HepG2 (cell line): ENCODE measurements around the gene ATAD3C. TPM values are rescaled to one million over a fixed set of nuclear protein-coding genes. Genes with fewer than 3 reads are reported as not detected.
A peak's percentile ranks its signal among the peaks of the same experiment; 100 is the strongest.

ENCODE experiments used
- AKAP8 ChIP-seq: sonication (generic); formaldehyde crosslinking; IDR thresholded peaks from 2 replicates; pipeline ENCODE4 v1.5.1; 2020; ENCODE audit warnings: mild to moderate bottlenecking, missing genetic modification reagents
- EEA1 ChIP-seq: sonication (generic); formaldehyde crosslinking; IDR thresholded peaks from 2 replicates; pipeline ENCODE4 v1.5.1; 2020; ENCODE audit warnings: mild to moderate bottlenecking, missing genetic modification reagents, borderline replicate concordance
- EHMT2 ChIP-seq: fragments of 200-600 bp; sonication (generic); IDR thresholded peaks from 2 replicates; pipeline ENCODE4 v1.7.0; 2017; ENCODE audit warnings: antibody characterized with exemption, low read depth, low read length, borderline replicate concordance
- HCFC1 ChIP-seq: fragments of 150-350 bp; IDR thresholded peaks from 2 replicates; pipeline ENCODE4 v1.6.1; 2014; ENCODE audit warnings: low read depth, low read length
- KDM3A ChIP-seq: IDR thresholded peaks from 2 replicates; pipeline ENCODE4 v1.6.1; 2018; ENCODE audit warnings: low read depth, missing compliant biosample characterization
- MXI1 ChIP-seq: IDR thresholded peaks from 3 replicates; pipeline ENCODE4 v1.6.1; 2012; ENCODE audit warnings: low read depth, low read length, inconsistent platforms, borderline replicate concordance
- NBN ChIP-seq: fragments of 450-650 bp; conservative IDR thresholded peaks from 2 replicates; pipeline ENCODE4 v1.6.1; 2017
- NFE2L1 ChIP-seq: sonication (generic); formaldehyde crosslinking; IDR thresholded peaks from 2 replicates; pipeline ENCODE4 v1.4.0; 2020; ENCODE audit warnings: missing genetic modification reagents, mild to moderate bottlenecking, borderline replicate concordance
- PHF5A ChIP-seq: IDR thresholded peaks from one replicate; pipeline ENCODE4 v1.6.1; 2018; ENCODE audit warnings: low read depth, missing genetic modification reagents; ENCODE audit not compliant: unreplicated experiment
- POLR2A ChIP-seq, 2 experiments: IDR thresholded peaks; 2 replicates each; pipeline ENCODE4 v1.6.1; 2011; ENCODE audit warnings: low read depth in 2 of 2, low read length in 2 of 2, mild to moderate bottlenecking in 1 of 2, moderate library complexity in 1 of 2; ENCODE audit not compliant: insufficient read depth in 1 of 2
- SMAD1 ChIP-seq: sonication (generic); formaldehyde crosslinking; IDR thresholded peaks from 2 replicates; pipeline ENCODE4 v1.4.0; 2020; ENCODE audit warnings: missing genetic modification reagents, low read depth, mild to moderate bottlenecking, borderline replicate concordance
- TGIF2 ChIP-seq: IDR thresholded peaks from 2 replicates; pipeline ENCODE4 v1.6.1; 2016; ENCODE audit warnings: control low read depth, missing compliant biosample characterization
- YEATS2 ChIP-seq: sonication (generic); formaldehyde crosslinking; IDR thresholded peaks from 2 replicates; pipeline ENCODE4 v1.4.0; 2020; ENCODE audit warnings: missing genetic modification reagents, borderline replicate concordance
- ZBTB7A ChIP-seq: sonication (generic); formaldehyde crosslinking; IDR thresholded peaks from 2 replicates; pipeline ENCODE4 v1.8.0; 2022; ENCODE audit warnings: mild to moderate bottlenecking, missing genetic modification reagents
- ZNF17 ChIP-seq: sonication (generic); formaldehyde crosslinking; IDR thresholded peaks from 2 replicates; pipeline ENCODE4 v1.5.0; 2020; ENCODE audit warnings: mild to moderate bottlenecking, missing genetic modification reagents
- ZNF605 ChIP-seq: sonication (generic); formaldehyde crosslinking; IDR thresholded peaks from 2 replicates; pipeline ENCODE4 v1.8.0; 2022; ENCODE audit warnings: mild to moderate bottlenecking, missing genetic modification reagents
- ZNF83 ChIP-seq: sonication (generic); formaldehyde crosslinking; IDR thresholded peaks from 2 replicates; pipeline ENCODE4 v1.4.0; 2020; ENCODE audit warnings: missing genetic modification reagents, mild to moderate bottlenecking, borderline replicate concordance
- polyA plus RNA-seq, 8 experiments: library from polyadenylated mRNA; depleted of rRNA in 3 of 8; stranded (reverse) in 7 of 8; unstranded in 1 of 8; fragments of >200 nt; fragmentation: Illumina TruSeq in 4 of 8; extraction: Trizol in 4 of 8; gene quantifications; 2 replicates each; pipeline versions ENCODE4 v1.2.1 to v1.2.3, GENCODE V29; 2011 to 2016; ENCODE audit warnings: low read depth in 4 of 8, missing spikeins in 1 of 8, mixed read lengths in 1 of 8; ENCODE audit not compliant: insufficient read depth in 1 of 8
- total RNA-seq, 5 experiments: library from RNA; depleted of rRNA; stranded (reverse); fragments of >200 nt; fragmentation: Illumina TruSeq; extraction: Trizol; gene quantifications; 2 replicates each; pipeline ENCODE4 v1.2.3, GENCODE V29; 2016; ENCODE audit warnings: low read depth in 1 of 5
- TF ChIP-seq, protein P1 (sequence below): sonication (generic); formaldehyde crosslinking; IDR thresholded peaks from 2 replicates; pipeline ENCODE4 v1.4.0; 2020; ENCODE audit warnings: missing genetic modification reagents
- TF ChIP-seq, protein P2 (sequence below): sonication (generic); formaldehyde crosslinking; IDR thresholded peaks from 2 replicates; pipeline ENCODE4 v1.8.1; 2023; ENCODE audit warnings: missing genetic modification reagents, inconsistent platforms, borderline replicate concordance
- TF ChIP-seq, protein P3 (sequence below): sonication (generic); formaldehyde crosslinking; IDR thresholded peaks from 2 replicates; pipeline ENCODE4 v1.4.0; 2020; ENCODE audit warnings: missing genetic modification reagents
- TF ChIP-seq, protein P4 (sequence below): sonication (generic); formaldehyde crosslinking; IDR thresholded peaks from 2 replicates; pipeline ENCODE4 v1.4.0; 2020; ENCODE audit warnings: missing genetic modification reagents, mild to moderate bottlenecking, borderline replicate concordance
- TF ChIP-seq, protein P5 (sequence below): IDR thresholded peaks from 2 replicates; pipeline ENCODE4 v1.6.1; 2016; ENCODE audit warnings: missing compliant biosample characterization, missing genetic modification reagents, borderline replicate concordance
- TF ChIP-seq, protein P6 (sequence below): sonication (generic); formaldehyde crosslinking; IDR thresholded peaks from 2 replicates; pipeline ENCODE4 v1.8.1; 2023; ENCODE audit warnings: missing genetic modification reagents, mild to moderate bottlenecking, borderline replicate concordance

Gene ATAD3C
- total and polyA plus RNA-seq, 2 of the 13 experiments (the other 11 are each of a cell fraction or from before 2014, with no cell fraction given), result 2.4 to 3.2 TPM

DNA sequence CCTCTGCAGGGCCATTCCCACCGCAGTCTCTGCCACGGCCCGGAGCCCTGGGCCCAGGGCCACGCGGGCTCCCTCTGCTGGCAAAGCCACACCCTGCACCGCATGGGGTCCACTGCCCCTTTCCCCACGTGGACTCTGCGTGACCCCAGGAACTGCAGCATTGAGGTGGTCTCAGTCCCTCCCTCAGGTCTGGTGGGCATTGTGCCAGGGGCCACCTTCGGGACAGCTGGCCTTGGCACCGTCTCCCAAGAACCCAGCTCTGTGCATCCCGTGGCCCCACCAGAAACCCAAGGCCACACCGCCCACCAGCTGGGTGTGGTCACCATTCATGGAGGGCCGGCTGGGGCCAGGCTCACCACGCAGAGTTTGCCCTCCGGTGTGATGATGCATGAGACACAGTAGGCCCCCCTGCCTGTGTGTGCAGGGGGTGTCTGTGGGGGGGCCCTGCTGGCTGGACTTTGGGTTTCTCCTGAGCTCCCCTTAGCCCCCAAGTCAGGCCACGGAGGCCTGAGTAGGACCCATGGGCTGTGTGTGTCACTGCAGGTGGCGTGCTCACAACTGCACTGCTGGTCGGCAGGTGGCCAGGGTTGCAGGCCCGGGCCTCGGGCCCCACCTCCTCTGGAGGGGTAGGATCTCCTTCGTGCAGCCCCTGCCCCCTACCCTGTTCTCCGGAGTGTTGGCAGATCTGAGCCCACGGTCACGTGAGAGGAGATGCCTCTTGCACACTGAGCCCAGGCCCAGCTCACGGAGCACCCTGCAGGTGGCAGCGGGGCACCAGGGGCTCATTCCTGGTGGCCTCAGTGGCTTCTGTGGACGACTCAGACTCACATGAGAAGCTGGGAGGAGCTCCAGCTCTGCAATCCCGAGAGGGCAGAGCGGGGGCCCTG, 8.2 kb upstream of the ATAD3C start (continued):
- TF ChIP-seq, protein P1, sequence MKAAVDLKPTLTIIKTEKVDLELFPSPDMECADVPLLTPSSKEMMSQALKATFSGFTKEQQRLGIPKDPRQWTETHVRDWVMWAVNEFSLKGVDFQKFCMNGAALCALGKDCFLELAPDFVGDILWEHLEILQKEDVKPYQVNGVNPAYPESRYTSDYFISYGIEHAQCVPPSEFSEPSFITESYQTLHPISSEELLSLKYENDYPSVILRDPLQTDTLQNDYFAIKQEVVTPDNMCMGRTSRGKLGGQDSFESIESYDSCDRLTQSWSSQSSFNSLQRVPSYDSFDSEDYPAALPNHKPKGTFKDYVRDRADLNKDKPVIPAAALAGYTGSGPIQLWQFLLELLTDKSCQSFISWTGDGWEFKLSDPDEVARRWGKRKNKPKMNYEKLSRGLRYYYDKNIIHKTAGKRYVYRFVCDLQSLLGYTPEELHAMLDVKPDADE (CRISPR knock-in tag), result no peak
- TF ChIP-seq, protein P2, sequence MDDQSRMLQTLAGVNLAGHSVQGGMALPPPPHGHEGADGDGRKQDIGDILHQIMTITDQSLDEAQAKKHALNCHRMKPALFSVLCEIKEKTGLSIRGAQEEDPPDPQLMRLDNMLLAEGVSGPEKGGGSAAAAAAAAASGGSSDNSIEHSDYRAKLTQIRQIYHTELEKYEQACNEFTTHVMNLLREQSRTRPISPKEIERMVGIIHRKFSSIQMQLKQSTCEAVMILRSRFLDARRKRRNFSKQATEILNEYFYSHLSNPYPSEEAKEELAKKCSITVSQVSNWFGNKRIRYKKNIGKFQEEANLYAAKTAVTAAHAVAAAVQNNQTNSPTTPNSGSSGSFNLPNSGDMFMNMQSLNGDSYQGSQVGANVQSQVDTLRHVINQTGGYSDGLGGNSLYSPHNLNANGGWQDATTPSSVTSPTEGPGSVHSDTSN (CRISPR knock-in tag), result no peak
- TF ChIP-seq ZNF83 (CRISPR knock-in tag) (no peak), KDM3A (CRISPR knock-in tag) (peak; percentile 61; the same call in 1 of the 2 replicates), ZBTB7A (CRISPR knock-in tag) (peak; percentile 86), POLR2A (IDR thresholded peaks at IDR 0.05; ENCODE audit: insufficient read depth in 1 of 2, low read depth in 2 of 2, low read length in 2 of 2) (no peak), EHMT2 (no peak), NFE2L1 (0 out of 2 replicates have a peak, but pooled peaks have one; percentile 54), MXI1 (peak; percentile 72; the same call in 1 of the 3 replicates), ZNF605 (no peak), PHF5A (CRISPR knock-in tag) (no peak), HCFC1 (no peak), EEA1 (no peak), NBN (no peak), YEATS2 (CRISPR knock-in tag) (no peak), SMAD1 (CRISPR knock-in tag) (peak; percentile 88; the same call in 1 of the 2 replicates), ZNF17 (CRISPR knock-in tag) (no peak), TGIF2 (CRISPR knock-in tag) (no peak), AKAP8 (peak; percentile 99)
- TF ChIP-seq, protein P3, sequence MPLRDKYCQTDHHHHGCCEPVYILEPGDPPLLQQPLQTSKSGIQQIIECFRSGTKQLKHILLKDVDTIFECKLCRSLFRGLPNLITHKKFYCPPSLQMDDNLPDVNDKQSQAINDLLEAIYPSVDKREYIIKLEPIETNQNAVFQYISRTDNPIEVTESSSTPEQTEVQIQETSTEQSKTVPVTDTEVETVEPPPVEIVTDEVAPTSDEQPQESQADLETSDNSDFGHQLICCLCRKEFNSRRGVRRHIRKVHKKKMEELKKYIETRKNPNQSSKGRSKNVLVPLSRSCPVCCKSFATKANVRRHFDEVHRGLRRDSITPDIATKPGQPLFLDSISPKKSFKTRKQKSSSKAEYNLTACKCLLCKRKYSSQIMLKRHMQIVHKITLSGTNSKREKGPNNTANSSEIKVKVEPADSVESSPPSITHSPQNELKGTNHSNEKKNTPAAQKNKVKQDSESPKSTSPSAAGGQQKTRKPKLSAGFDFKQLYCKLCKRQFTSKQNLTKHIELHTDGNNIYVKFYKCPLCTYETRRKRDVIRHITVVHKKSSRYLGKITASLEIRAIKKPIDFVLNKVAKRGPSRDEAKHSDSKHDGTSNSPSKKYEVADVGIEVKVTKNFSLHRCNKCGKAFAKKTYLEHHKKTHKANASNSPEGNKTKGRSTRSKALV (CRISPR knock-in tag), result no peak
- TF ChIP-seq, protein P4, sequence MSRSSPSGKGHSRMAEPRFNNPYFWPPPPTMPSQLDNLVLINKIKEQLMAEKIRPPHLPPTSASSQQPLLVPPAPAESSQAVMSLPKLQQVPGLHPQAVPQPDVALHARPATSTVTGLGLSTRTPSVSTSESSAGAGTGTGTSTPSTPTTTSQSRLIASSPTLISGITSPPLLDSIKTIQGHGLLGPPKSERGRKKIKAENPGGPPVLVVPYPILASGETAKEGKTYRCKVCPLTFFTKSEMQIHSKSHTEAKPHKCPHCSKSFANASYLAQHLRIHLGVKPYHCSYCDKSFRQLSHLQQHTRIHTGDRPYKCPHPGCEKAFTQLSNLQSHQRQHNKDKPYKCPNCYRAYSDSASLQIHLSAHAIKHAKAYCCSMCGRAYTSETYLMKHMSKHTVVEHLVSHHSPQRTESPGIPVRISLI (CRISPR knock-in tag), result 0 out of 2 replicates have a peak, but pooled peaks have one; percentile 18
- TF ChIP-seq, protein P5, sequence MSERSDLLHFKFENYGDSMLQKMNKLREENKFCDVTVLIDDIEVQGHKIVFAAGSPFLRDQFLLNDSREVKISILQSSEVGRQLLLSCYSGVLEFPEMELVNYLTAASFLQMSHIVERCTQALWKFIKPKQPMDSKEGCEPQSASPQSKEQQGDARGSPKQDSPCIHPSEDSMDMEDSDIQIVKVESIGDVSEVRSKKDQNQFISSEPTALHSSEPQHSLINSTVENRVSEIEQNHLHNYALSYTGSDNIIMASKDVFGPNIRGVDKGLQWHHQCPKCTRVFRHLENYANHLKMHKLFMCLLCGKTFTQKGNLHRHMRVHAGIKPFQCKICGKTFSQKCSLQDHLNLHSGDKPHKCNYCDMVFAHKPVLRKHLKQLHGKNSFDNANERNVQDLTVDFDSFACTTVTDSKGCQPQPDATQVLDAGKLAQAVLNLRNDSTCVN (CRISPR knock-in tag), result no peak; the same call in 1 of the 2 replicates
- TF ChIP-seq, protein P6, sequence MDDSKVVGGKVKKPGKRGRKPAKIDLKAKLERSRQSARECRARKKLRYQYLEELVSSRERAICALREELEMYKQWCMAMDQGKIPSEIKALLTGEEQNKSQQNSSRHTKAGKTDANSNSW (CRISPR knock-in tag), result no peak
